ENCODE results near the gene FBXL17. TPM values are rescaled to one million over a fixed set of nuclear protein-coding genes. Genes with fewer than 3 reads are reported as not detected.

The FBXL17 gene
- total and polyA plus RNA-seq, 4 donors: 2.1 to 14.1 (median 6.3) TPM

GRCh38 chr5:108366500-108366899, 15.4 kb downstream of the FBXL17 start (continued):
- TF ChIP-seq, protein P1, sequence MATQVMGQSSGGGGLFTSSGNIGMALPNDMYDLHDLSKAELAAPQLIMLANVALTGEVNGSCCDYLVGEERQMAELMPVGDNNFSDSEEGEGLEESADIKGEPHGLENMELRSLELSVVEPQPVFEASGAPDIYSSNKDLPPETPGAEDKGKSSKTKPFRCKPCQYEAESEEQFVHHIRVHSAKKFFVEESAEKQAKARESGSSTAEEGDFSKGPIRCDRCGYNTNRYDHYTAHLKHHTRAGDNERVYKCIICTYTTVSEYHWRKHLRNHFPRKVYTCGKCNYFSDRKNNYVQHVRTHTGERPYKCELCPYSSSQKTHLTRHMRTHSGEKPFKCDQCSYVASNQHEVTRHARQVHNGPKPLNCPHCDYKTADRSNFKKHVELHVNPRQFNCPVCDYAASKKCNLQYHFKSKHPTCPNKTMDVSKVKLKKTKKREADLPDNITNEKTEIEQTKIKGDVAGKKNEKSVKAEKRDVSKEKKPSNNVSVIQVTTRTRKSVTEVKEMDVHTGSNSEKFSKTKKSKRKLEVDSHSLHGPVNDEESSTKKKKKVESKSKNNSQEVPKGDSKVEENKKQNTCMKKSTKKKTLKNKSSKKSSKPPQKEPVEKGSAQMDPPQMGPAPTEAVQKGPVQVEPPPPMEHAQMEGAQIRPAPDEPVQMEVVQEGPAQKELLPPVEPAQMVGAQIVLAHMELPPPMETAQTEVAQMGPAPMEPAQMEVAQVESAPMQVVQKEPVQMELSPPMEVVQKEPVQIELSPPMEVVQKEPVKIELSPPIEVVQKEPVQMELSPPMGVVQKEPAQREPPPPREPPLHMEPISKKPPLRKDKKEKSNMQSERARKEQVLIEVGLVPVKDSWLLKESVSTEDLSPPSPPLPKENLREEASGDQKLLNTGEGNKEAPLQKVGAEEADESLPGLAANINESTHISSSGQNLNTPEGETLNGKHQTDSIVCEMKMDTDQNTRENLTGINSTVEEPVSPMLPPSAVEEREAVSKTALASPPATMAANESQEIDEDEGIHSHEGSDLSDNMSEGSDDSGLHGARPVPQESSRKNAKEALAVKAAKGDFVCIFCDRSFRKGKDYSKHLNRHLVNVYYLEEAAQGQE (IDR thresholded peaks at IDR 0.05): no peak
- no peak for TF ChIP-seq NR2F2 (IDR thresholded peaks at IDR 0.05)
- no peak for TF ChIP-seq HNF4G (IDR thresholded peaks at IDR 0.05)

GRCh38 chr5:108361771-108362170, 20.1 kb downstream of the FBXL17 start:
- TF ChIP-seq HNF4G (IDR thresholded peaks at IDR 0.05) (no peak), RAD21 (IDR thresholded peaks at IDR 0.05) (no peak), TAF1 (conservative IDR thresholded peaks at IDR 0.05) (no peak), YY1 (IDR thresholded peaks at IDR 0.05) (no peak), MAX (IDR thresholded peaks at IDR 0.05) (no peak), FOXA1 (IDR thresholded peaks at IDR 0.05) (no peak), CTCF (IDR thresholded peaks at IDR 0.05; ENCODE audit: low read depth, low read length, missing input control) (no peak), HNF4A (conservative IDR thresholded peaks at IDR 0.05) (no peak), JUND (IDR thresholded peaks at IDR 0.05) (no peak), FOXA2 (IDR thresholded peaks at IDR 0.05) (no peak), RXRA (IDR thresholded peaks at IDR 0.05) (no peak), EGR1 (IDR thresholded peaks at IDR 0.05; ENCODE audit: low read depth in 2 of 2) (no peak)
- TF ChIP-seq, protein P1 (IDR thresholded peaks at IDR 0.05): no peak
- TF ChIP-seq, protein P2, sequence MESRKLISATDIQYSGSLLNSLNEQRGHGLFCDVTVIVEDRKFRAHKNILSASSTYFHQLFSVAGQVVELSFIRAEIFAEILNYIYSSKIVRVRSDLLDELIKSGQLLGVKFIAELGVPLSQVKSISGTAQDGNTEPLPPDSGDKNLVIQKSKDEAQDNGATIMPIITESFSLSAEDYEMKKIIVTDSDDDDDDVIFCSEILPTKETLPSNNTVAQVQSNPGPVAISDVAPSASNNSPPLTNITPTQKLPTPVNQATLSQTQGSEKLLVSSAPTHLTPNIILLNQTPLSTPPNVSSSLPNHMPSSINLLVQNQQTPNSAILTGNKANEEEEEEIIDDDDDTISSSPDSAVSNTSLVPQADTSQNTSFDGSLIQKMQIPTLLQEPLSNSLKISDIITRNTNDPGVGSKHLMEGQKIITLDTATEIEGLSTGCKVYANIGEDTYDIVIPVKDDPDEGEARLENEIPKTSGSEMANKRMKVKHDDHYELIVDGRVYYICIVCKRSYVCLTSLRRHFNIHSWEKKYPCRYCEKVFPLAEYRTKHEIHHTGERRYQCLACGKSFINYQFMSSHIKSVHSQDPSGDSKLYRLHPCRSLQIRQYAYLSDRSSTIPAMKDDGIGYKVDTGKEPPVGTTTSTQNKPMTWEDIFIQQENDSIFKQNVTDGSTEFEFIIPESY (IDR thresholded peaks at IDR 0.05): no peak
- peaks cover 0 to 5% (median 2%) of the 10 kb centered on the region in 4 donors for H3K36me3 ChIP-seq (ENCODE audit: control insufficient read depth in 4 of 4, insufficient read depth in 3 of 4, low read depth in 1 of 4, low read length in 3 of 4)
- H3K4me1 ChIP-seq (ENCODE audit: control insufficient read depth in 4 of 4, insufficient read depth in 4 of 4, low read length in 3 of 4): no peaks in the 10 kb centered on the region
- WGBS: over 99% methylated on average over 2 of the region's 2 CpGs
- H3K9ac ChIP-seq (ENCODE audit: low read depth in 1 of 2, low read length in 2 of 2): no peak overlapping the region
- H3K4me3 ChIP-seq (ENCODE audit: low read depth in 1 of 3, low read length in 3 of 3): no peak overlapping the region
- H3K27ac ChIP-seq (ENCODE audit: low read depth in 1 of 2, low read length in 2 of 2): no peak overlapping the region
- no peak for DNase-seq (ENCODE audit: low spot score)
- no peaks in the 10 kb centered on the region for H3K9me3 ChIP-seq (ENCODE audit: control insufficient read depth in 4 of 4, low read length in 3 of 4)
- no peaks in the 10 kb centered on the region for H3K27me3 ChIP-seq (ENCODE audit: control insufficient read depth in 4 of 4, insufficient read depth in 4 of 4, low read length in 3 of 4)

Data from liver (tissue), 9 donors.